Measurements from ENCODE around the gene APC2. TPM values are rescaled to one million over a fixed set of nuclear protein-coding genes. Genes with fewer than 3 reads are reported as not detected.
"Not testable (repeated sequence)": the region's sequence is repeated elsewhere in the genome, so short reads cannot be mapped to it uniquely, and the experiment has no call there.

Gene APC2
- total and polyA plus RNA-seq, 8 donors, result 0.06 to 1.4 (median 0.68) TPM

GRCh38 chr19:1437609-1438008 is 12.3 kb upstream of the APC2 start:
- Histone ChIP-seq H3K27ac (peak overlapping the region in 1 of 2 donors; percentile 89), H3K27me3 (no peaks in the 10 kb centered on the region), H3K36me3 (peaks cover 0 to 65% of the 10 kb centered on the region in 2 donors), H3K4me3 (peak overlapping the region in 1 of 2 donors; percentile 84), H3K4me1 (peaks cover 13 to 28% of the 10 kb centered on the region in 2 donors), H3K9me3 (no peaks in the 10 kb centered on the region)
- no peak for TF ChIP-seq CTCF (IDR thresholded peaks at IDR 0.05)
- DNase-seq (no peak), ATAC-seq (no peak)
- intact Hi-C loops (cut with DNase I), result no loop called here

GRCh38 chr19:1438035-1438932 is 11.6 kb upstream of the APC2 start, which contains the start of gene RPS15:
Gene RPS15, plus strand, starts transcription at chr19:1438396. Its CDS starts 30 bp downstream, at chr19:1438426.
- Histone ChIP-seq H3K9me3 (no peaks in the 10 kb centered on the region), H3K4me3 (peak within 1 kb of the TSS; percentile 84 to 96), H3K27ac (peak within 1 kb of the TSS; percentile 79 to 89), H3K27me3 (no peaks in the 10 kb centered on the region), H3K36me3 (peaks cover 0 to 65% of the 10 kb centered on the region in 2 donors), H3K4me1 (peaks cover 13 to 28% of the 10 kb centered on the region in 2 donors)
- intact Hi-C loops (cut with DNase I), result no loop called here
- peak; percentile 95 to 98 (median 98) for DNase-seq
- peak; percentile 90 to 97 for TF ChIP-seq CTCF (IDR thresholded peaks at IDR 0.05)
- ATAC-seq, result peak; percentile 97

GRCh38 chr19:1438933-1439354 is 11.0 kb upstream of the APC2 start:
- ATAC-seq (peak; percentile 1), DNase-seq (no peak)
- peaks cover 0 to 58% of the 10 kb centered on the region in 2 donors for H3K36me3 ChIP-seq
- intact Hi-C loops (cut with DNase I), result no loop called here
- H3K27me3 ChIP-seq, result no peaks in the 10 kb centered on the region
- peak overlapping the region; percentile 79 to 89 for H3K27ac ChIP-seq
- no peak for TF ChIP-seq CTCF (IDR thresholded peaks at IDR 0.05)
- peak overlapping the region; percentile 84 to 96 for H3K4me3 ChIP-seq
- peaks cover 13 to 28% of the 10 kb centered on the region in 2 donors for H3K4me1 ChIP-seq
- no peaks in the 10 kb centered on the region for H3K9me3 ChIP-seq

- H3K27me3 ChIP-seq; intact Hi-C loops (cut with DNase I); ATAC-seq; H3K9me3 ChIP-seq: not testable (repeated sequence)
- peaks cover 0 to 50% of the 10 kb centered on the region in 2 donors for H3K36me3 ChIP-seq
- peak in 1 of 4 donors; percentile 72 for DNase-seq
- H3K4me3 ChIP-seq, result peak overlapping the region; percentile 84 to 96
- peak overlapping the region in 1 of 2 donors; percentile 89 for H3K27ac ChIP-seq
- H3K4me1 ChIP-seq, result peaks cover 13 to 33% of the 10 kb centered on the region in 2 donors
Observed at GRCh38 chr19:1439525-1440417, 10.2 kb upstream of the APC2 start.

- Histone ChIP-seq H3K36me3 (peaks cover 0 to 43% of the 10 kb centered on the region in 2 donors), H3K27me3 (peaks cover 2 to 9% of the 10 kb centered on the region in 2 donors), H3K4me1 (peaks cover 13 to 39% of the 10 kb centered on the region in 2 donors), H3K9me3 (no peaks in the 10 kb centered on the region), H3K27ac (no peak overlapping the region), H3K4me3 (peak overlapping the region in 1 of 2 donors; percentile 84)
- TF ChIP-seq CTCF (IDR thresholded peaks at IDR 0.05), result no peak
- intact Hi-C loops (cut with DNase I), result no loop called here
- ATAC-seq (no peak), DNase-seq (no peak)
Observed at GRCh38 chr19:1440418-1440801, 9.5 kb upstream of the APC2 start.
